Neutrophil (primary cell): ENCODE data around the gene TNFRSF18.
"Not testable (repeated sequence)": the region's sequence is repeated elsewhere in the genome, so short reads cannot be mapped to it uniquely, and the experiment has no call there.

ENCODE experiments used
- H3K27ac ChIP-seq: fragments of 200-600 bp; sonication (generic); 2 replicates; pipeline ENCODE4 v1.5.1; 2016; ENCODE audit warnings: mild to moderate bottlenecking, moderate library complexity
- H3K27me3 ChIP-seq: fragments of 200-600 bp; sonication (generic); 2 replicates; pipeline ENCODE4 v1.6.0; 2016; ENCODE audit warnings: mild to moderate bottlenecking
- H3K36me3 ChIP-seq: fragments of 200-600 bp; sonication (generic); 2 replicates; pipeline ENCODE4 v1.5.1; 2017
- H3K4me1 ChIP-seq, 2 experiments: fragments of 200-600 bp in 1 of 2; sonication (generic) in 1 of 2; 1 replicate in 1 of 2; 2 replicates in 1 of 2; pipeline versions ENCODE4 v1.5.1 to v1.6.1; 2013 to 2016; ENCODE audit warnings: low read depth in 1 of 2, low read length in 1 of 2, mild to moderate bottlenecking in 1 of 2, moderate library complexity in 1 of 2; ENCODE audit not compliant: control insufficient read depth in 1 of 2, insufficient read depth in 1 of 2
- H3K4me3 ChIP-seq, 2 experiments: fragments of 200-600 bp in 1 of 2; sonication (generic) in 1 of 2; 1 replicate in 1 of 2; 2 replicates in 1 of 2; pipeline ENCODE4 v1.5.1; 2013 to 2016; ENCODE audit warnings: low read depth in 1 of 2, low read length in 1 of 2, mild to moderate bottlenecking in 1 of 2, moderate library complexity in 1 of 2
- H3K9me3 ChIP-seq: fragments of 200-600 bp; sonication (generic); 2 replicates; pipeline ENCODE4 v1.5.1; 2016
- CTCF ChIP-seq: fragments of 200-600 bp; sonication (generic); IDR thresholded peaks from 2 replicates; pipeline ENCODE4 v1.5.1; 2016; ENCODE audit warnings: antibody characterized with exemption

Gene TNFRSF18

DNA sequence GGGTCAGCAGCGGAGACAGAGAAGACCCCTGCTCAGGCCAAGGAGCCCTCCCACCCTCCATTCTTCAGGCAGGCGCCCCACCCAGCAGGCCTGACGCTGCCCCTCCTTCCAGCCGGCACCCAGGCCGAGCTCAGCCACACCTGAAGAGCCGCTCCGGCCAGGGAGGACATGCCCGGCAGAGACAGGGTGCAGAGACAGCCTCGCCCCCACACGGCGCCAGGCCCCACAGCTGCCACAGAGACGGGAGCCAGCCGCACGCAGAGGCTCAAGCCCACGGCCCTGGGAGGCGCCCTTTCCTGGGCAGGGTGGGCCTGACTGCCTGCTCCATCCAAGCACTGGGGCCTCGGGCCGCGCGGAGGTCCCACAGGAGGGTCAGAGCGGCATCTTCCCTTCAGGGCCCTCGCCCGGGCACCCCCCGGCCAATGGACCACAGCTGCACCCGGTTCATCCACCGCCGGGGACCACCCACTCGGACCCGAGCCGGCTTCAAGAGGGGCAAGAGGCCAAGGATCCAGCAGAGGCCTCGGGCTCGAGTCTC, 27.5 kb downstream of the TNFRSF18 start:
- Histone ChIP-seq H3K4me3 (no peak overlapping the region), H3K36me3 (no peaks in the 10 kb centered on the region), H3K27me3 (peaks cover 61% of the 10 kb centered on the region), H3K27ac (no peak overlapping the region), H3K9me3 (no peaks in the 10 kb centered on the region), H3K4me1 (no peaks in the 10 kb centered on the region)
- TF ChIP-seq CTCF, result no peak

- no peak for TF ChIP-seq CTCF
- Histone ChIP-seq H3K4me1 (no peaks in the 10 kb centered on the region), H3K36me3 (no peaks in the 10 kb centered on the region), H3K4me3 (no peak overlapping the region), H3K27me3 (peaks cover 62% of the 10 kb centered on the region), H3K27ac (no peak overlapping the region), H3K9me3 (no peaks in the 10 kb centered on the region)
These were observed 28.8 kb downstream of the TNFRSF18 start for GRCh38 chr1:1177452-1178206.

DNA sequence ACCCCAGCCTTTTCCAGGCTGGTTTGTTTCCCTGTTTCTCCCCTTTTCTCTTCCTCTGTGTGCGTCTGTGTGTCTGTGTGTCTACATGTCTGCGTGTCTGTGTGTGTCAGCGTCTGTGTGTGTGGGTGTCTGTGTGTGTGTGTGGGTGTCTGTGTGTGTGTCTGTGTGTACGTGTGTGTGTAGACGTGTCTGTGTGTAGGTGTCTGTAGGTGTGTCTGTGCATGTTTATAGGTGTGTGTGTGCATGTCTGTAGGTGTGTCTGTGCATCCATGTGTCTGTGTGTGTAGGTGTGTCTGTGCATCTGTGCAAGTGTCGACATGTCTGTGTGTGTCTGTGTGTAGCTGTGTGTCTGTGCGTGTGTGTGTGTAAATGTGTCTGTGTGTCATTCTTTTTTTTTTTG, 29.5 kb downstream of the TNFRSF18 start:
- no peaks in the 10 kb centered on the region for H3K4me1 ChIP-seq
- no peaks in the 10 kb centered on the region for H3K9me3 ChIP-seq
- no peak overlapping the region for H3K4me3 ChIP-seq
- peaks cover 61% of the 10 kb centered on the region for H3K27me3 ChIP-seq
- H3K27ac ChIP-seq, result no peak overlapping the region
- H3K36me3 ChIP-seq, result no peaks in the 10 kb centered on the region
- no peak for TF ChIP-seq CTCF

- not testable (repeated sequence) for H3K9me3 ChIP-seq, H3K36me3 ChIP-seq, H3K27ac ChIP-seq, H3K4me1 ChIP-seq, H3K4me3 ChIP-seq
- H3K27me3 ChIP-seq, result peaks cover 61% of the 10 kb centered on the region
These were observed 30.2 kb downstream of the TNFRSF18 start for GRCh38 chr1:1176063-1176761.

GRCh38 chr1:1175221-1176062, 30.9 kb downstream of the TNFRSF18 start:
- Histone ChIP-seq H3K27ac (no peak overlapping the region), H3K9me3 (no peaks in the 10 kb centered on the region), H3K4me3 (no peak overlapping the region), H3K4me1 (no peaks in the 10 kb centered on the region), H3K27me3 (peaks cover 66% of the 10 kb centered on the region), H3K36me3 (no peaks in the 10 kb centered on the region)
- no peak for TF ChIP-seq CTCF
